HG03457 (cell line): Measurements from ENCODE around the gene ELMO1.

Experiments used
- ATAC-seq: cut with Tn5 transposase; IDR thresholded peaks from one replicate; pipeline ENCODE4 v1.9.1; 2021; ENCODE audit warnings: moderate number of reproducible peaks; ENCODE audit not compliant: unreplicated experiment

ELMO1 gene, protein sequence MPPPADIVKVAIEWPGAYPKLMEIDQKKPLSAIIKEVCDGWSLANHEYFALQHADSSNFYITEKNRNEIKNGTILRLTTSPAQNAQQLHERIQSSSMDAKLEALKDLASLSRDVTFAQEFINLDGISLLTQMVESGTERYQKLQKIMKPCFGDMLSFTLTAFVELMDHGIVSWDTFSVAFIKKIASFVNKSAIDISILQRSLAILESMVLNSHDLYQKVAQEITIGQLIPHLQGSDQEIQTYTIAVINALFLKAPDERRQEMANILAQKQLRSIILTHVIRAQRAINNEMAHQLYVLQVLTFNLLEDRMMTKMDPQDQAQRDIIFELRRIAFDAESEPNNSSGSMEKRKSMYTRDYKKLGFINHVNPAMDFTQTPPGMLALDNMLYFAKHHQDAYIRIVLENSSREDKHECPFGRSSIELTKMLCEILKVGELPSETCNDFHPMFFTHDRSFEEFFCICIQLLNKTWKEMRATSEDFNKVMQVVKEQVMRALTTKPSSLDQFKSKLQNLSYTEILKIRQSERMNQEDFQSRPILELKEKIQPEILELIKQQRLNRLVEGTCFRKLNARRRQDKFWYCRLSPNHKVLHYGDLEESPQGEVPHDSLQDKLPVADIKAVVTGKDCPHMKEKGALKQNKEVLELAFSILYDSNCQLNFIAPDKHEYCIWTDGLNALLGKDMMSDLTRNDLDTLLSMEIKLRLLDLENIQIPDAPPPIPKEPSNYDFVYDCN

DNA sequence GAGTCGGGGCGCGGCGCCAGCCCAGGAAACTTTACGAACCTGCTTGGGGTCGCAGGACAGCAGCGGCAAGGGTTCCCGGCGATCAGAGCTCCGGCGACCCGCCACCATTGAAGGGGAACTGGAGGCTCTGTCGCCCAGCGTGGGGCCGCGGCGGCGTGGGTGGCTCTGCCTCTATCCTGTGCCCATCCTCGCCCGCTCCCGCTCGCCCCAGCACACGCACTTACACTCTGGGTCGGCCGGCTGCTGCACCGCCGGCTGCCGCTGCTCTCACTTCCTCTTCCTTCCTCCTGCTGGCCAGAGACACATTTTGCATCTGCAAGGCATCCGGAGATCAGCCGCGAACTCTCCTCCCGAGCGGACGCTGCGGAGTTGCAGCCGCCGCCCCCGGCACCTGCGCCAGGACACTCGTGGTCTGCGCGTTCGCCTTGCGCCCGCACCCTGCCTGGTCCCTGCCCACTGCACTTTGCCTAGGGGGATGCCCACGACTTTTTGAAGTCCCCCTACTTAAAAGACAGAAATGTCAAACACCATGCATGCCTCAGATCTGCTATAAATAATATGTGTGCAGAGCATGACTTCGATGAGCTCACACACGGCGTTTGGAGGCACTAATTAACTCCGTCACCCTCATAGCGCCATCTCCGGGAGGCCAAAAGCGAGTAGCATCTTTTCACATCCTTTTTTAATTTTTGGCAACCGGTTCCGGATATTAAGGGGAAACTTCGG lies at the start of gene ELMO1:
Gene ELMO1, minus strand, starts transcription at position 229 of the 726 bp plus-strand sequence. CDS start 106,174 bp downstream, outside the sequence.
- ATAC-seq, result peak; percentile 92

DNA sequence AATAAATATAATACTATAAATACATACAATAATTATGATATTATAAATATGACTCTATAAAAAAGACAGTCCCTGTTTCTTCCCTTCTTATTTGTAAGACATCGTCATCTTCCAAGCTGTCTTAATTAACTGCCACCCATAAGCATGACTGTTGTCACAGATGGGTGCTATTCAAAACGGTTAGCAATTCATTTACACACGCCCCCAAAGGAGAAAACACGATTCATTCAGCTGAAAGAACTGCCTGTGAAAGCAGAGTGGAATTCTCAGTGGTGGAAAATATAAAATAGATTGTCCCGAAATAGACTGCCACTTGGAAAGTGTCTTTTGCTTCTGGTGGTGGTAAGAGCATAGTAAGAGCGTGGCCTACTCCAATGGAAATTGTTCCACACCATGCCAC lies 48.9 kb upstream of the ELMO1 start:
- ATAC-seq, result no peak

DNA sequence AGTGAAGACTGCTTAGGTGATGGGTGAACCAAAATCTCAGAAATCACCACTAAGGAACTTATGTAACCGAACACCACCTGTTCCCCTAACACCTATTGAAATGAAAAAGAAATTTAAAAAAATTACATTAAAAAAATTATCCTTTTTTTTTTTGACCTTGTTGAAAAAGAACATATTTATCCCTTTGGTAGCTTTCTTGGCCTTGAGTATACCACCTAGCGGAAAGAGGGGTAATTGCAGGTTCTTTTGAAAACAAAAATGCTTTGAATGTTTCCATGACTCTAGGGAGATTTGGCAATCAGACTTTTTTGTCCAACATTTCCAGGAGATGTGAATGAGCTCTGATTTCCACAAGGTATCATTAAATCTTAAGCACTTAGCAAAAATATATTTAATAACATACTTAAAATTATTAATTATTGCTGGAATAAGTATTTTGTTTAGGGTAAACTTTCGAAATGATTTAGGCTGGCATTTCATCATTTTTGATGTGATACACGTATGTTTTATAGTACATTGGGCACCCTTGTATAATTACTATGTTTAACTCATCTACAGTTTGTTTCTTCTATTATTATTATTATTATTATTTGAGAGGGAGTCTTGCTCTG lies 47.0 kb upstream of the ELMO1 start:
- no peak for ATAC-seq

DNA sequence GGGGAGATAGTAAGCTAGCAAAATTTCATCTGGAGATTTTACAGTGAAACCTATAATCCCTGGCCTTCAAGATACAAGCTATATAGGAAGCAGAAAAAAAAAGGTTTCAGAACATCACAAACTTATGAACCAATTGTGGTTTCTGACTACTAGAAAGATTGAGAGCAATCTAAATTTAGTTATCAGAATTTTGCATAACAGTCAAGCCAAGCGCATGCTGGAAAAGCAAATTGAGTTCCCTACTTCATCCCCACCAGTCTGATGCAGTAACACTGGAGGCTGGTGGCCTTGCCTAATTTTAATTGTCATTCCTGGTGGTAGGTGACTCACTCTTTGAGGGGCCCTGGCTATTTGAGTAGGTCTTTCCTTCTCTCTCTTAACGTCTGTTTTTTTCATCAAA lies 46.3 kb upstream of the ELMO1 start:
- no peak for ATAC-seq

DNA sequence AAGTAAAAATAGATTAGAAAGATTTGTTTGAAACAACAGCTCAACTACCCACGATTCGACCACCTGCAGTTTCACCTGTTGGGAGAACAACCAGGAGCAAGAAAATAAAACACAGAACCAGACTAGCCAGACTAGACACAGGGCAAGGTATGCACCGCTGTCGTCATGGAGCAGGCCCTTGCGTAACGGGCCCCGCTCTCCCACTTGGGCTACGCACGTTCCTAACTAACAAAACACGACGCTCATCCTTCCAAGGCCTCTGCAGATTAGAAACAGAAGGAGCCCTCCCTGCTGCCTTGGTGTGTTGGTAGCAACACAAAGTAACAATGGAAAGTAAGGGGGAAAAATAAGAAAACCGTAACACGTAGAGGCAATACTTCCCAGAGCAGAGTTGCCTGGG lies 45.1 kb upstream of the ELMO1 start:
- ATAC-seq, result no peak

DNA sequence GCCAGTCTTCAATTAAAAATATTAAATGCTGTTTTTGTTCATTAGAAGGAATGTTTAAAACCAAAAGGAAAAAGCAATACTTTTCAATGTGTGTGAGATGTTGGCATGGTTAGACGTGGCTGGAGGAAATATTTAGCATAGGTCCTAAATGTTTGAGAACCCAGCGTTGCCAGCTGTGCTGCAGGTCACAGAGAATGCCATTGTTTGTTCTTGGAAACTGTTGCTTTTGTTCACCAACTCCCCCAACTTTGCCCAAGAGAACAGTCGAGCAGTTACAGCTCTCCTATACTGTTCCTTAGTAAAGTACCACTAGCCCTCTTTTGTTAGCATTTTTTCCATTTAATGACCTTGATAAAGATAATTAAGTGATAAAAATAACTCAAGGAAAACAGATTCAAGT lies 44.5 kb upstream of the ELMO1 start:
- no peak for ATAC-seq

DNA sequence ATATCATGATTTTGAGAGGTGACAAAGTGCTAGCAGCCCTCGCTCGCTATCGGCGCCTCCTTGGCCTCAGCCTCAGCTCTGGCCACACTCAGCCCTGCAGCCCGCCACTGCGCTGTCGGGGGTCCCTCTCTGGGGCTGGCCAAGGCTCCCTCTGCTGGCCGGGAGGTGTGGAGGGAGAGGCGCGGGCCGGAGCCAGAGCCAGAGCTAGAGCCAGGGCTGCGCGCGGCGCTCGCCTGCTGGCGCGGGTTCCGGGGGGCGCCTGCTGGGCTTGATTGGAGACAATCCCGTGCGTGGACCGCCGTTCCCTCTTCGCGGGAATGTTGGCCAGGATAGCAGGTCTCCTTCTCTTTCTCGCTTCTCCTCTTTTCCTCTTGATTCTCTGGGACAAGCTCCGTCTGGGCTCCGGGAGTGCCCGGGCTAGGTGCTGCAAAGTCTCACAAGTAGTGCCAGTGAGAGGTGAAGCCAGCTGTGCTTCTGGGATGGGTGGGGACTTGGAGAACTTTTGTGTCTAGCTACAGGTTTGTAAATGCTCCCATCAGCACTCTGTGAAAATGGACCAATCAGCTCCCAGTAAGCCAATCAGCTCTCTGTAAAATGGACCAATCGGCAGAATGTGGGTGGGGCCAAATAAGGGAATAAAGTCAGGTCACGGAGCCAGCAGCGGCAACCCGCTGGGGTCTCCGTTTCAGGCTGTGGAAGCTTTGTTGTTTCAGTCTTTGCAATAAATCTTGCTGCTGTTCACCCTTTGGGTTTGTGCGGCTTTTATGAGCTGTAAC lies 43.4 kb upstream of the ELMO1 start:
- ATAC-seq, result no peak

DNA sequence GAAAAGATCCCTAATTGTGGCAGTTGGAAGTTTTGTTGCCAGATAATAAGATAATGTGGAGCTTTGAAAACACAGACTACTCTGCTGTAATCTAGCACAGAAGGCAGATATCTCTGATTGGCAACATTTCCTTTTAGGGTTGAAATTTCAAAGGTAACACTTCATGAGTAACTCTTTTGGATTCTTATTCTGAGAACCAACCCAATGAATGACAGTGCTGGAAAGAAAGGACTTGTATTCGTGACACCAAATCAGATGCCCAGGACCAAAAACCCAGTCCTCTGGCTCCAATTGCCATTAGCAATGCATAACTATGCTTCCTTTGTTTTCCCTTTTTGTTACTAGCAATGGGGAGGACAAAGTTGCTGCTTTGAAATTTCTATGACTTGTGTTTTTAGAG lies 41.0 kb upstream of the ELMO1 start:
- no peak for ATAC-seq

DNA sequence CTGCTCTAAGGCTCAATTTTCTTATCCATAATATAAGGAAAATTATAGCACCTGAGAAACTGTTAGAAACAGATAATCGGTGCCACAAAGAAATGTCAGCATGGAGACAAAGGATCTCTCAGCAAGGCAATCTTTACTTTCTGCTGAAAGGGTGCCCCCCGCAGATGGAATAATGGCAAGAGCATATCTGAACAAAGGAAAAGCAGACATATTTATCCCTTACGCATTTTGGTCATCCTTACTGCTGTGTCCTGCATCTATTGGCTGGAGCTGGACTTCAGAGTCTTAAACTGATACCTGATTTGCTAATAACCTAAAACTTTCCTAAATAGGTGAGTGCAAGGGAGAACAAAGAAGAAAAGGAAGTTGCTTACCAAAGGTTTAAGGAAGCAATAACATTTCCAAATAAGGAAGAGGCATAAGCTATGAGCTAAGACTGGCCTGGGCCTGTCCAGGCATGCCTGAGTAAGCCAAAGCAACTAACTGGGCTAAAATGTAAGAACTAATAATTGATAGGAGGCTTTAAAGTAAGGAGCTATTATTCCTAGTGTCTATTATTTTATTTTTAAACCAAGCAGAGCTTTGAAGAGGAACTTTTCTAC lies 39.6 kb upstream of the ELMO1 start:
- no peak for ATAC-seq

DNA sequence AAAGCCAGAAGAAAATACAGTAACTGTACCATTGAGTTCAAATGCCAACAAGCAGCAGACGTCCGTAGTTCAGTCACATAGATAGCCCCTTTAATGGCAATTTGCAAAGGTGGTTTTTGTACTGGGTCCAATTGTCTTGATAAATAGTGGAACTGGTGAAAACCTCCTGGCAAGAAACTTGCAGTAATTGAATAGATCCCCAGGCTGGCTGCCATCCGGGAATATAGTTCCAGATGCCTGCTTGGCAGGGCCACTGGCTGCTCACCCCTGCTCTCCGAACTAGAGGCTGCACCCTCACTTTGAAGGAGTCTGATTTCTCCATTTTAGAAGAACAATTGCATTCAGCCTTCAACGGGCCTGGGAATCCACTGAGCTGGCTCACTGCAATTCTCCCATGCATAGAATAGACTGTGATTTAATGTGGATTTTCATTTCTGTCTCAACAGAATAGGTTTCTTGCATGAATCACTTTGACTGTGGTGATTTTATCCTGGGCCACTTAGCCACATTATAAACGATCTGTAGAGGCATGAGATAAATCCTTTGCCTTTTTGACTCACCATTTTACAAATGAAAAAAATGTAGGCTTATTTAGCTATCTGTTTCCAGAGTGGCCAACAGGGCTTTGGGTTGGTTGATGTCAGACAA lies 35.9 kb upstream of the ELMO1 start:
- no peak for ATAC-seq

DNA sequence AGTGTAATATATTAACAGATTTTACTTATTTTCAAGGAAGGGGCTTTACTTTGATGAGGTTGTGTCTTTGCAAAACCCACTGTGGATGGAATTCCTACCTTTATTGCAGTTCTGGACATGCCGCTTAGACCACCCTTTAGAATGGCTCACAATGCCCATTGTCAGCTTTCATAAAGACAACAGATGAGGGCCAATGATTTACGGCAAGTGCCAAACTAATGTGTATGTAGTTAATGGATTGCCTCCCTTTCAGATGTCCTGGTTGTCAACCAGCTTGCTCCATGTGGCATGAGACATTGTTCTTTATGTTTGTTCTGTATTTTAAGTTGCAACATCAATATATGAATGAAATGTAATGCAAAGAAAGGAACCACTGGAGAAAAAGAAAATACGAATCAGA lies 35.0 kb upstream of the ELMO1 start:
- ATAC-seq, result no peak

DNA sequence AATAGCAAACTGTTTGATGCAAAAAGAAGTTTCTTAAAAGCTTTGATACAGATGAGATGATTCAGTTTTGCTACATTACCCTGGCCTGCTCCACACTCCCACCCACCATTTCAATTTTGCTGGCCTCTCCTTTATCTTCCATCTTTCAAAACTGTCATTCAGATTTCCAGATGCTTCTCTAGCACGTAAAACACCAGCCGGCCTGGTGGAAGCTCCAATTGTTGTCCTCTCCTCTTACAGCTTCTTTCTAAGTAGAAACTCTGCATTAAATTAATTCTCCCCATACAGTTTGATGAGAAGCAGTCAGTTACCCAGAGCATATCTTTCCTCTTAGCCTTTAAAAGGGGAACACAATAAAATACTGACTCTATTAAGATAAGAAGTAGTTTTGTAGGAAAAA lies 34.3 kb upstream of the ELMO1 start:
- no peak for ATAC-seq

DNA sequence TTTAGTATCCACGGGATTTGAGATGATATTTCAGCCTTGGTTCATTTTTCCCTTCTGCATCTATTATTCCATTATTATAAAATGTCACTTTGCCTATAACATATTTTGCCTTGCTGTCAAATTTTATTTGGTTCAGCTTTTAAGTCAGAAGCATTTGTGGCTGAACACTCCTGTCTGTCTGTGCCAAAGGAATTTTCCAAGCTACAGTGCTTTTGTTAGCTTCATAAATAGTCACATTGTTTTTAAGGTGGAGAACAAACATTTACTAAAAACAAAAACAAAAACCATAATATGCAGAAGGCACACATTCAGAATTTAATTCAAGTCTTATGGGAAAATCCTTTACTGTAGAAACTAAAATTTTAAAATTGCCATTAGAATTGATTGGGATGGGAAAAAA lies 33.8 kb upstream of the ELMO1 start:
- no peak for ATAC-seq

DNA sequence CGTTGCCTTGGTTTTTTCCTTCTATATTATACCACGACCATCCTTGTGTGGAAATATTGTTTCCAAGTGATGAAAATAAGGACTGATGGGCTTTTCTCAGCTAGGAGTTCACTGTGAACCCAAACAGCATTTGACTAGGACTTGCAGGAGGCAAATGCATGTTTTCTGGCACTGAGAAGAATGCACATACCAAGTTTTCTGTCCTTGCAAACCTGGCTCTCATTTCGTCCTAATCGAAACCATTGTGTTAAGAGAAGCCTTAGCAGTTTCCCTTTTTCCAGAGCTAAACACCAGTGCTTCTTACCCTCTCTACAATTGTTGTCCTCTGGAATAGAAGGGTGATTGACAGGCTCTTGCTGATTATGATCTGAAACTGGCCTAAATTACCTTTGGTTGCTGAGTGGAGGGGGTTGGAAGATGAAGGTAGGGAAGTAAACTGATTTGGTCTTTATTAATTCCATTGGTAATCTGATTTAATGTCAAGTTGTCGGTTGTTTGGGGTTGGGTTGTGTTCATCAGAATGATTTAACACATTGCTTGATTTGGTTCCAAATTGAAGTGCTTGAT lies 33.1 kb upstream of the ELMO1 start:
- no peak for ATAC-seq

DNA sequence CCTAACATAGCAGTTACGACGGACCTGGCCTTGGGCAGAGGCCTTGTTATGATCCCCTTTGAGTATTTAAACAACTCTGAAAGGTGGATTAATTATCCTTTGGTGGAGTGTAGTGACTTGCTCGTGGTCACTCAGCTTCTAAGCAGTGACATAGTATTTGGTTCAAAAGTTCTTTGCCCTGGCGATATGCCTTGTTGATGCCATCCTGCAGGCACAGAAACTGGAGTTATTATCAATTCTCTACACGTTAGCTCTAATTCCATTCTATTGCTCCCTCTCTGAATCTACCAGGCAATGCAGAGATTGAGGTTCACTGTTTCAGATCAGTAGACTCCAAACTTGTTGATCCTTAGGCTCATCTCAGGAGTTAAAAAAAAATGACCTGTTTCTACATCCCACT lies 32.5 kb upstream of the ELMO1 start:
- ATAC-seq, result no peak

DNA sequence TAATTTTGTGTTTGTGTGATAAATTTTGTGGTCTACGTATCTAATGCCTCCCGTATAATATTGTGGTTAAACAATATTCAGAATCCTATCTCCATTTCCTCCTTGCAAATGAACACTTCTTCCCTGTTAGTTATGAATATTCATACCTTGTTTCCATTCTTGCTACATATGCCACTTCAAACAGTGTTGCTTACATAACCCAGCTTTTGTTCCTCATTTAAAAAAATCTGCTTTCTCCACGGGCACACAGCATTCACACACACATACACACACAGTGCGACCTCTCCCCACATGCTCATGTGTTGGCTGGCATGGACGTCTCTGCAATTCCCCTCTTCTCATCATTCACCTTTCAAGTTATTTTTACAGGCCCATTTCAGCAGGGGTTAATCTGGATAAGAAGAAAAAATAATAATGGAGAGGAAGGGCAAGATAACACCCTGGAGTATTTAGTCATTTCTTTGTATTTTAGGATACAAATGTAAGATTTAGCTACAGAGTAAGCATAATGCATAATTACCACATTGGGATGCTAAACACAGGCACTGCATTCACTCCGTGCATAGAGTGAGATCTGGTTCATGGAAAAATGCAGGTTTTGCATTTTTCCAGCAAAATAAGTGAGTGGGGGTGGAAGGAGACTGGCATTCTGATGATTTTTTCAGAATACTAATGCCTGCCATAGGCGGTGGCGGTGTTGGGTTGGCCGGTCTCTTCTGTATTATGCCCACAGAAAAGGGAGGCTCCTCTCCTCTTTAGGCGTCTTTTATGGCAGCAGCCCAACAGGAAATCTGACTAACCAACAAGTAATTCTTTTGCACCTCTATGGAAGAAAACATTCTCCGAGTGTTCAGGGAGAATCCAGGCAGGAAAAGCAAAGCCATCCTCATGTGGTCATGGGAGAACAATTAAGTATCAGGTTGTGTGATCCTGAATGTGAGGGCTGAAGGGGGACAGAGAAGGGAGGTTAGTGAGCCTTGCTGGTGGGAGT lies 31.7 kb upstream of the ELMO1 start:
- ATAC-seq, result no peak

DNA sequence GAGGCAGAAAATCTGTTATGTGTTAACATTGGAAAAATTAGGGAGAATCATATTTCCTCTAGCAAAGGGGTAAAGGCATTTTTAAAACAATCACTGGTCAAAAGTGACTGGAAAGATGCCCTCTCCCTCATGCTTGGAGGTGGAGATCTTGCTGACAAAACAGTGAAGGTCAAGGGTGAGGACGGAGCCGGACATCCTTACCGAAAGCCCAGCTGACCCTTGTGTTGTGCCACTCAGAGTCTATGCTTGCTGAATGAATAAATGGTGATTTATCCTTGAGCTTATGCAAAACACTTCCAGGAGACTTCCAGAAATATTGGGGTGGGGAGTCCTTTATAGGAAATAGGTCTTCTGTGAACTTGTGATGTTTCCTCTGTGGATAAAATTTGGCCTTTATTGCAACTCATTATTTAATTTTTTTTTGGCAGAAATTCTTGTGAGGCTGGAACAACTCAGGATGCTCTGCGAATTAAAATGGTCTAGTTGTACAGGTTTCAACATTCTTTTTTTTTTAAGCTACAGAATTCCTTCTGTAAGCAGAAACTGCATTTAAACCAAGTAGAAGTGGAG lies 28.3 kb upstream of the ELMO1 start:
- no peak for ATAC-seq

DNA sequence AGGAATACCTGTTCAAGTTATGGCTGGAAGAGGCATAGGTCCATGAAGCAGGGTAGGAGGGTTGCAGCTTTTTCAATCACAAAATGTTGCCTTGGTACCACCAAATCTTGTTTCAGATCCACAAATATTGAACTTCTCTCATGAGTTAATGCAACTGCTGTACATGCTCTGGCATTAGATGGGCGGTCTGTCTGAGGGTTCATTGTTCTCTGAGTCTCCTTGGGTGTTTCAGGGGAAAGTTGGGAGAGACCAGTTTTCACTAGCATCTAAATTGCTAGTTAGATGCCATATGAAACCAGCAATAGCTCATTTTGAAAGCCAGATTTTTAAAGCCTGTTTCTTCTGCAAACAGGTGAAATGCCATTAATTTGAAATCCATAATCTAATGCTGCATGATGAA lies 27.8 kb upstream of the ELMO1 start:
- no peak for ATAC-seq
